Gastroesophageal sphincter (tissue), 4 donors: ENCODE measurements around the gene SMPD3. TPM values are rescaled to one million over a fixed set of nuclear protein-coding genes. Genes with fewer than 3 reads are reported as not detected.

Experiments
- ATAC-seq: fragments of 150-250 bp; one replicate; pipeline ENCODE4 v1.9.1; 2016; ENCODE audit warnings: mild to moderate bottlenecking, moderate library complexity
- H3K27ac ChIP-seq, 4 donors: fragments of 200-600 bp; sonication (generic) in 3 of 4; 1 replicate in 3 of 4; 2 replicates in 1 of 4; pipeline ENCODE4 v1.5.1; 2016 to 2019
- H3K27me3 ChIP-seq: fragments of 200-600 bp; sonication (generic); one replicate; pipeline ENCODE4 v1.5.1; 2019
- H3K36me3 ChIP-seq, 2 donors: fragments of 200-600 bp; sonication (generic); one replicate each; pipeline ENCODE4 v1.5.1; 2019; ENCODE audit warnings: control low read depth in 1 of 2
- H3K4me1 ChIP-seq, 3 donors: fragments of 200-600 bp; sonication (generic); 1 replicate in 2 of 3; 2 replicates in 1 of 3; pipeline ENCODE4 v1.5.1; 2016 to 2019; ENCODE audit warnings: control low read depth in 2 of 3
- H3K4me3 ChIP-seq, 2 donors: fragments of 200-600 bp; sonication (generic); one replicate each; pipeline ENCODE4 v1.5.1; 2019; ENCODE audit warnings: mild to moderate bottlenecking in 1 of 2, moderate library complexity in 1 of 2
- H3K9me3 ChIP-seq, 3 donors: fragments of 200-600 bp; sonication (generic); one replicate each; pipeline ENCODE4 v1.5.1; 2017 to 2019; ENCODE audit warnings: control low read depth in 2 of 3
- EP300 ChIP-seq: sonication (generic); formaldehyde crosslinking; IDR thresholded peaks from one replicate; pipeline ENCODE4 v1.6.1; 2017; ENCODE audit warnings: antibody characterized with exemption, mild to moderate bottlenecking
- POLR2A ChIP-seq, 2 donors: fragments of 450-650 bp; IDR thresholded peaks; one replicate each; pipeline ENCODE4 v1.6.1; 2017; ENCODE audit warnings: antibody characterized with exemption in 2 of 2, mild to moderate bottlenecking in 2 of 2, moderate library complexity in 1 of 2
- POLR2AphosphoS5 ChIP-seq: sonication (generic); formaldehyde crosslinking; IDR thresholded peaks from one replicate; pipeline ENCODE4 v1.6.1; 2017; ENCODE audit warnings: antibody characterized with exemption
- WGBS, 2 donors: methylation state at CpG; one replicate each; pipeline ENCODE4 v1.1.5; 2018; ENCODE audit warnings: low coverage in 1 of 2; 5-methylcytosine and 5-hydroxymethylcytosine counted together
- total RNA-seq, 4 donors: library from RNA; depleted of rRNA; stranded (reverse); fragments of >200 nt; gene quantifications; one replicate each; pipeline ENCODE4 v1.1.0, GENCODE V29; 2016
- TF ChIP-seq, protein P1 (sequence below), 4 experiments: fragments of 200-600 bp in 2 of 4; fragments of 450-650 bp in 2 of 4; sonication (generic) in 1 of 4; IDR thresholded peaks; one replicate each; pipeline ENCODE4 v1.5.1; 2017 to 2019; ENCODE audit warnings: antibody characterized with exemption in 4 of 4, mild to moderate bottlenecking in 2 of 4, moderate library complexity in 2 of 4

SMPD3 gene
- total RNA-seq, 4 donors from 2014 or later = 0.08 to 0.94 (median 0.77) TPM; not detected in 1

DNA sequence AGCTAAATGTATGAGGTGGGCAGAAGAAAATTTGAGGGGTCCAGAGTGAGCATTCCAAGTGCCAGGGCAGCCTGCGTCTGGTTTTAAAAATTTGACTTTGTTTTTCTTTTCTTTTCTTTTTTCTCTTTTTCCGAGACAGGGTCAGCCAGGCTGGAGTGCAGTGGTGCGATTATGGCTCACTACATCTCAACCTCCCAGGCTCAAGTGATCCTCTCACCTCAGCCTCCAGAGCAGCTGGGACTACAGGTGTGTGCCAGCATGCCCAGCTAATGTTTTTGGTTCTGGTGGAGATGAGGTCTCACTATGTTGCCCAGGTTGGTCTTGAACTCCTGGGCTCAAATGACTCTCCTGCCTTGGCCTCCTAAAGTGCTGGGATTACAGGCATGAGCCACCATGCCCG is 15.6 kb downstream of the SMPD3 start:
- H3K4me1 ChIP-seq = no peaks in the 10 kb centered on the region
- peaks cover 0 to 4% (median 0%) of the 10 kb centered on the region in 3 donors for H3K9me3 ChIP-seq
- no peak for ATAC-seq
- TF ChIP-seq, protein P1, sequence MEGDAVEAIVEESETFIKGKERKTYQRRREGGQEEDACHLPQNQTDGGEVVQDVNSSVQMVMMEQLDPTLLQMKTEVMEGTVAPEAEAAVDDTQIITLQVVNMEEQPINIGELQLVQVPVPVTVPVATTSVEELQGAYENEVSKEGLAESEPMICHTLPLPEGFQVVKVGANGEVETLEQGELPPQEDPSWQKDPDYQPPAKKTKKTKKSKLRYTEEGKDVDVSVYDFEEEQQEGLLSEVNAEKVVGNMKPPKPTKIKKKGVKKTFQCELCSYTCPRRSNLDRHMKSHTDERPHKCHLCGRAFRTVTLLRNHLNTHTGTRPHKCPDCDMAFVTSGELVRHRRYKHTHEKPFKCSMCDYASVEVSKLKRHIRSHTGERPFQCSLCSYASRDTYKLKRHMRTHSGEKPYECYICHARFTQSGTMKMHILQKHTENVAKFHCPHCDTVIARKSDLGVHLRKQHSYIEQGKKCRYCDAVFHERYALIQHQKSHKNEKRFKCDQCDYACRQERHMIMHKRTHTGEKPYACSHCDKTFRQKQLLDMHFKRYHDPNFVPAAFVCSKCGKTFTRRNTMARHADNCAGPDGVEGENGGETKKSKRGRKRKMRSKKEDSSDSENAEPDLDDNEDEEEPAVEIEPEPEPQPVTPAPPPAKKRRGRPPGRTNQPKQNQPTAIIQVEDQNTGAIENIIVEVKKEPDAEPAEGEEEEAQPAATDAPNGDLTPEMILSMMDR (IDR thresholded peaks at IDR 0.05) = no peak
- TF ChIP-seq POLR2A (IDR thresholded peaks at IDR 0.05) (no peak), POLR2AphosphoS5 (no peak), EP300 (no peak)
- H3K27me3 ChIP-seq = peaks cover 1% of the 10 kb centered on the region
- H3K4me3 ChIP-seq = no peak overlapping the region
- no peaks in the 10 kb centered on the region for H3K36me3 ChIP-seq
- H3K27ac ChIP-seq = no peak overlapping the region
- WGBS, 2 donors = 67 to 72% methylated on average over 1 to 3 of the region's 4 CpGs

DNA sequence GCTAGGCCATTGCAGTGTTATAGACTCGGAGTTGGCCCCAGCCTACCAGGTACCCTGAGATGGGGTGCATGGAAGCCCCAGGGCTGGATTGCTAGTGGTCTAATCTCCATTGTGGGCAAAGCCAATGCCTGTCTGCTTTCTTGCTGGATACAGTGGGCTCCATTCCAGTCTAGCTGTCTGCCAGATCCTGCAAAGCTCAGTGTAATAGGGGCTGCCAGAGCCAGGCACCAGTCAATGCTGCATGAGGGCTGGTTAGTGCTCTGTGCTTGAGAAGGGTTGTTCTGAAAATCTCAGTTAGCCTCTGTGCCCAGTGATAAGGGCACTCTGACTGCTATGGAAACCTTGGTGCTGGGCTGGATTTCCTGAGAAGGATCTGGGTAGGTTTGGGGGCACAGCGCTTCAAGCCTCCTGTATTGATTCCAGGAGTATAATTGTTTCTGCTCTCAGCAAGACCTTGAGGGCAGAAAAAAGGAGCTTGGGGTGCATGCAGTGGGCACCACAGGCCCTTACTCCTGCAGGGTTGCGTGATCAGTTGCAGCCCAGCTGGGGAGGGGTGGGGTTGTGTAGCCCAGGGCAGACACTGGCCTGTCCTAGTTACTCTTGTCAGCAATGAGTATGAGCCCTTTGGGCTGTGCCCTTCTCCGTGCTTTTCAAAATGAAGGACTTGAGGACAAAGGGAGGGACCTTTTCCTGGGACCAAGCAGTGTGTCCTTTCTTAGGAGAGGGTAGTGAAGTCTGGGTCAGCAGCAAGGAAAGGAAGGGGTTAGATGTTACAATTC is 19.0 kb downstream of the SMPD3 start:
- H3K4me1 ChIP-seq = no peaks in the 10 kb centered on the region
- no CpG with 5 or more reads among the region's 4 CpGs for WGBS, 2 donors
- no peak overlapping the region for H3K4me3 ChIP-seq
- no peaks in the 10 kb centered on the region for H3K9me3 ChIP-seq
- H3K27me3 ChIP-seq = no peaks in the 10 kb centered on the region
- no peak overlapping the region for H3K27ac ChIP-seq
- no peaks in the 10 kb centered on the region for H3K36me3 ChIP-seq
- ATAC-seq = no peak
- TF ChIP-seq, protein P1 (IDR thresholded peaks at IDR 0.05) = no peak
- TF ChIP-seq POLR2AphosphoS5 (no peak), POLR2A (IDR thresholded peaks at IDR 0.05) (no peak)

GRCh38 chr16:68427649-68428303 is 20.5 kb downstream of the SMPD3 start:
- Histone ChIP-seq H3K36me3 (no peaks in the 10 kb centered on the region), H3K27ac (no peak overlapping the region), H3K9me3 (no peaks in the 10 kb centered on the region), H3K4me1 (no peaks in the 10 kb centered on the region), H3K4me3 (no peak overlapping the region), H3K27me3 (no peaks in the 10 kb centered on the region)
- WGBS, 2 donors = 82 to 84% methylated on average over 5 of the region's 5 CpGs
- no peak for ATAC-seq
- TF ChIP-seq POLR2AphosphoS5 = no peak
- TF ChIP-seq EP300 = no peak
- no peak for TF ChIP-seq POLR2A (IDR thresholded peaks at IDR 0.05)
- TF ChIP-seq, protein P1 (IDR thresholded peaks at IDR 0.05) = no peak

DNA sequence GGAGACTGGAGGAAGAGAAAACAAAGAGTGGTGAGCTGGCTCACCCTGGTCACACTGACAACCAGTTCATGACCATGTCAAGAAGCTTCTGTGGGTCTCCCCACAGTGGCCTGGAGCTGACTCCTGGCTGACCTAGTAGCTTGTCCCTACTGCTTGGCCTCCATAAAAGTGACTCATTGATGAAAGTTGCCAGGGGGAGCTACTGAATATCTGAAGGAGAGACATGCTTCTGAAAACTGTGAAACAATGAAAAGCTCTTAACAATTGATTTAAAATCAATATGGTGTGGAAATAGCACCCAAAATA is 22.0 kb downstream of the SMPD3 start:
- no peaks in the 10 kb centered on the region for H3K4me1 ChIP-seq
- no peaks in the 10 kb centered on the region for H3K9me3 ChIP-seq
- no peak overlapping the region for H3K4me3 ChIP-seq
- H3K27me3 ChIP-seq = no peaks in the 10 kb centered on the region
- TF ChIP-seq, protein P1 (IDR thresholded peaks at IDR 0.05) = no peak
- TF ChIP-seq POLR2AphosphoS5 = no peak
- H3K27ac ChIP-seq = no peak overlapping the region
- ATAC-seq = no peak
- no peaks in the 10 kb centered on the region for H3K36me3 ChIP-seq
